ENCODE results near the gene CHMP2A. TPM values are rescaled to one million over a fixed set of nuclear protein-coding genes. Genes with fewer than 3 reads are reported as not detected.
A peak's percentile ranks its signal among the peaks of the same experiment; 100 is the strongest.

The CHMP2A gene
- total and polyA plus RNA-seq, 2 of the 13 experiments (the other 11 are each of a cell fraction or from before 2014, with no cell fraction given) = 49.7 to 55.0 TPM

DNA sequence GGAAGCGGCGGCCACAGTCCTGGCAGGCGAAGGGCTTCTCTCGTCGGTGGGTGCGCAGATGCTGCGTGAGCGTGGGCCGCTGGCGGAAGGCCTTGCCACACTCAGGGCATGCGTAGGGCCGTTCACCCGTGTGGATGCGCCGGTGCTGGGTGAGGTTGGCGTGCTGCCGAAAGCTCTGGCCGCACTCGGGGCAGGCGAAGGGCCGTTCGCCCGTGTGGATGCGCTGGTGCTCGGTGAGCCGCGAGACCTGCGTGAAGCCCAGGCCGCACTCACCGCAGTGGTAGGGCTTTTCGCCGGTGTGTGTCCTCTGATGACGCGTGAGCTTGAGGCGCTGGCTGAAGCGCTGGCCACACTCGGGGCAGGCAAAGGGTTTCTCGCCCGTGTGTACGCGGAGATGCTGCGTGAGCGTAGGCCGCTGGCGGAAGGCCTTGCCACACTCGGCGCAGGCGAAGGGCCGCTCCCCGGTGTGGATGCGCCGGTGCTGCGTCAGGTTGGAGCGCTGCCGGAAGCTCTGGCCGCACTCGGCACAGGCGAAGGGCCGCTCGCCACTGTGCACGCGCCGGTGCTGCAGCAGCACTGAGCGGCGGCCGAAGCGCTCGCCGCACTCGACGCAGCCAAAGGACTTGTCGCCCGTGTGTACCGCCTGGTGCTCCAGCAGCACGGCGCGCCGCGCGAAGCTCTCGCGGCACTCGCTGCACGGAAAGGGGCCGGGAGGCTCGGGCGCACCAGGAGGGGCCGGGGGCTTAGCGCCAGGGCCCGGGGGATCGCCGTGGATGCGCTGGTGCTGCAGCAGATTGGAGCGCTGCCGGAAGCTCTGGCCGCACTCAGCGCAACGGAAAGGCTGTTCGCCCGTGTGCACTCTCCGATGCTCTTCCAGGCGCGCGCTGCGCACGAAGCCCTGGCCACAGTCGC, 7.5 kb upstream of the CHMP2A start (continued):
- TF ChIP-seq POLR2G (IDR thresholded peaks at IDR 0.05; ENCODE audit: low read depth, low read length) = peak; percentile 3; the same call in 1 of the 2 replicates
- TF ChIP-seq ZSCAN20 (CRISPR knock-in tag; IDR thresholded peaks at IDR 0.05; ENCODE audit: borderline replicate concordance) = no peak
- peak; percentile 96 for TF ChIP-seq AGO2 (optimal IDR thresholded peaks at IDR 0.05; ENCODE audit: low read depth, low read length)
- TF ChIP-seq, protein P1, sequence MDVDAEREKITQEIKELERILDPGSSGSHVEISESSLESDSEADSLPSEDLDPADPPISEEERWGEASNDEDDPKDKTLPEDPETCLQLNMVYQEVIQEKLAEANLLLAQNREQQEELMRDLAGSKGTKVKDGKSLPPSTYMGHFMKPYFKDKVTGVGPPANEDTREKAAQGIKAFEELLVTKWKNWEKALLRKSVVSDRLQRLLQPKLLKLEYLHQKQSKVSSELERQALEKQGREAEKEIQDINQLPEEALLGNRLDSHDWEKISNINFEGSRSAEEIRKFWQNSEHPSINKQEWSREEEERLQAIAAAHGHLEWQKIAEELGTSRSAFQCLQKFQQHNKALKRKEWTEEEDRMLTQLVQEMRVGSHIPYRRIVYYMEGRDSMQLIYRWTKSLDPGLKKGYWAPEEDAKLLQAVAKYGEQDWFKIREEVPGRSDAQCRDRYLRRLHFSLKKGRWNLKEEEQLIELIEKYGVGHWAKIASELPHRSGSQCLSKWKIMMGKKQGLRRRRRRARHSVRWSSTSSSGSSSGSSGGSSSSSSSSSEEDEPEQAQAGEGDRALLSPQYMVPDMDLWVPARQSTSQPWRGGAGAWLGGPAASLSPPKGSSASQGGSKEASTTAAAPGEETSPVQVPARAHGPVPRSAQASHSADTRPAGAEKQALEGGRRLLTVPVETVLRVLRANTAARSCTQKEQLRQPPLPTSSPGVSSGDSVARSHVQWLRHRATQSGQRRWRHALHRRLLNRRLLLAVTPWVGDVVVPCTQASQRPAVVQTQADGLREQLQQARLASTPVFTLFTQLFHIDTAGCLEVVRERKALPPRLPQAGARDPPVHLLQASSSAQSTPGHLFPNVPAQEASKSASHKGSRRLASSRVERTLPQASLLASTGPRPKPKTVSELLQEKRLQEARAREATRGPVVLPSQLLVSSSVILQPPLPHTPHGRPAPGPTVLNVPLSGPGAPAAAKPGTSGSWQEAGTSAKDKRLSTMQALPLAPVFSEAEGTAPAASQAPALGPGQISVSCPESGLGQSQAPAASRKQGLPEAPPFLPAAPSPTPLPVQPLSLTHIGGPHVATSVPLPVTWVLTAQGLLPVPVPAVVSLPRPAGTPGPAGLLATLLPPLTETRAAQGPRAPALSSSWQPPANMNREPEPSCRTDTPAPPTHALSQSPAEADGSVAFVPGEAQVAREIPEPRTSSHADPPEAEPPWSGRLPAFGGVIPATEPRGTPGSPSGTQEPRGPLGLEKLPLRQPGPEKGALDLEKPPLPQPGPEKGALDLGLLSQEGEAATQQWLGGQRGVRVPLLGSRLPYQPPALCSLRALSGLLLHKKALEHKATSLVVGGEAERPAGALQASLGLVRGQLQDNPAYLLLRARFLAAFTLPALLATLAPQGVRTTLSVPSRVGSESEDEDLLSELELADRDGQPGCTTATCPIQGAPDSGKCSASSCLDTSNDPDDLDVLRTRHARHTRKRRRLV (CRISPR knock-in tag; IDR thresholded peaks at IDR 0.05) = no peak
- TF ChIP-seq XBP1 (CRISPR knock-in tag; IDR thresholded peaks at IDR 0.05) = no peak
- no peak for TF ChIP-seq RFXANK (CRISPR knock-in tag; IDR thresholded peaks at IDR 0.05)
- no peak for TF ChIP-seq ZNF253 (CRISPR knock-in tag; IDR thresholded peaks at IDR 0.05; ENCODE audit: borderline replicate concordance)
- TF ChIP-seq ZNF570 (CRISPR knock-in tag; IDR thresholded peaks at IDR 0.05; ENCODE audit: borderline replicate concordance) = no peak
- no peak for TF ChIP-seq ZNF264 (CRISPR knock-in tag; IDR thresholded peaks at IDR 0.05)
- no peak for TF ChIP-seq HNRNPH1 (optimal IDR thresholded peaks at IDR 0.05; ENCODE audit: low read depth, low read length)
- TF ChIP-seq ZNF343 (CRISPR knock-in tag; IDR thresholded peaks at IDR 0.05) = no peak
- TF ChIP-seq ZNF75D (CRISPR knock-in tag; IDR thresholded peaks at IDR 0.05; ENCODE audit: borderline replicate concordance) = no peak
- TF ChIP-seq, protein P2, sequence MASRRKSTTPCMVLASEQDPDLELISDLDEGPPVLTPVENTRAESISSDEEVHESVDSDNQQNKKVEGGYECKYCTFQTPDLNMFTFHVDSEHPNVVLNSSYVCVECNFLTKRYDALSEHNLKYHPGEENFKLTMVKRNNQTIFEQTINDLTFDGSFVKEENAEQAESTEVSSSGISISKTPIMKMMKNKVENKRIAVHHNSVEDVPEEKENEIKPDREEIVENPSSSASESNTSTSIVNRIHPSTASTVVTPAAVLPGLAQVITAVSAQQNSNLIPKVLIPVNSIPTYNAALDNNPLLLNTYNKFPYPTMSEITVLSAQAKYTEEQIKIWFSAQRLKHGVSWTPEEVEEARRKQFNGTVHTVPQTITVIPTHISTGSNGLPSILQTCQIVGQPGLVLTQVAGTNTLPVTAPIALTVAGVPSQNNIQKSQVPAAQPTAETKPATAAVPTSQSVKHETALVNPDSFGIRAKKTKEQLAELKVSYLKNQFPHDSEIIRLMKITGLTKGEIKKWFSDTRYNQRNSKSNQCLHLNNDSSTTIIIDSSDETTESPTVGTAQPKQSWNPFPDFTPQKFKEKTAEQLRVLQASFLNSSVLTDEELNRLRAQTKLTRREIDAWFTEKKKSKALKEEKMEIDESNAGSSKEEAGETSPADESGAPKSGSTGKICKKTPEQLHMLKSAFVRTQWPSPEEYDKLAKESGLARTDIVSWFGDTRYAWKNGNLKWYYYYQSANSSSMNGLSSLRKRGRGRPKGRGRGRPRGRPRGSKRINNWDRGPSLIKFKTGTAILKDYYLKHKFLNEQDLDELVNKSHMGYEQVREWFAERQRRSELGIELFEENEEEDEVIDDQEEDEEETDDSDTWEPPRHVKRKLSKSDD (CRISPR knock-in tag; IDR thresholded peaks at IDR 0.05; ENCODE audit: low read depth) = 0 out of 2 replicates have a peak, but pooled peaks have one; percentile 21
- TF ChIP-seq, protein P3, sequence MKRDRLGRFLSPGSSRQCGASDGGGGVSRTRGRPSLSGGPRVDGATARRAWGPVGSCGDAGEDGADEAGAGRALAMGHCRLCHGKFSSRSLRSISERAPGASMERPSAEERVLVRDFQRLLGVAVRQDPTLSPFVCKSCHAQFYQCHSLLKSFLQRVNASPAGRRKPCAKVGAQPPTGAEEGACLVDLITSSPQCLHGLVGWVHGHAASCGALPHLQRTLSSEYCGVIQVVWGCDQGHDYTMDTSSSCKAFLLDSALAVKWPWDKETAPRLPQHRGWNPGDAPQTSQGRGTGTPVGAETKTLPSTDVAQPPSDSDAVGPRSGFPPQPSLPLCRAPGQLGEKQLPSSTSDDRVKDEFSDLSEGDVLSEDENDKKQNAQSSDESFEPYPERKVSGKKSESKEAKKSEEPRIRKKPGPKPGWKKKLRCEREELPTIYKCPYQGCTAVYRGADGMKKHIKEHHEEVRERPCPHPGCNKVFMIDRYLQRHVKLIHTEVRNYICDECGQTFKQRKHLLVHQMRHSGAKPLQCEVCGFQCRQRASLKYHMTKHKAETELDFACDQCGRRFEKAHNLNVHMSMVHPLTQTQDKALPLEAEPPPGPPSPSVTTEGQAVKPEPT (CRISPR knock-in tag; IDR thresholded peaks at IDR 0.05; ENCODE audit: low read depth) = no peak
